Omental fat pad (tissue), 4 donors: Measurements from ENCODE around the gene BBS1. TPM values are rescaled to one million over a fixed set of nuclear protein-coding genes. Genes with fewer than 3 reads are reported as not detected.

ENCODE experiments used
- ATAC-seq: fragments of 150-250 bp; one replicate; pipeline ENCODE4 v1.9.1; 2016; ENCODE audit warnings: mild to moderate bottlenecking, moderate library complexity; ENCODE audit not compliant: low FRiP score
- DNase-seq: peaks from one replicate; pipeline ENCODE4 v3.0.0-alpha.2; 2019; ENCODE audit warnings: low spot score
- CTCF ChIP-seq, 3 donors: fragments of 450-650 bp; IDR thresholded peaks; one replicate each; pipeline ENCODE4 v1.5.1; 2016 to 2017; ENCODE audit warnings: antibody characterized with exemption in 3 of 3, mild to moderate bottlenecking in 3 of 3, moderate library complexity in 2 of 3
- total RNA-seq, 4 donors: library from RNA; depleted of rRNA; stranded (reverse); fragments of >200 nt; gene quantifications; one replicate each; pipeline ENCODE4 v1.1.0, GENCODE V29; 2016

Gene BBS1
- total RNA-seq, 4 donors from 2014 or later = 35.5 to 71.9 (median 37.9) TPM

- ATAC-seq = peak; percentile 90
- DNase-seq = peak; percentile 69
- no peak for TF ChIP-seq CTCF (IDR thresholded peaks at IDR 0.05)
Measured at GRCh38 chr11:66568124-66568916, 57.9 kb downstream of the BBS1 start, which contains the start of gene CTSF. CTSF (minus strand) TSS chr11:66568606; CDS start chr11:66568486, 120 bp downstream.

- ATAC-seq (no peak), DNase-seq (no peak)
- no peak for TF ChIP-seq CTCF (IDR thresholded peaks at IDR 0.05)
Measured at GRCh38 chr11:66569076-66569475, 58.6 kb downstream of the BBS1 start.

- no peak for TF ChIP-seq CTCF (IDR thresholded peaks at IDR 0.05)
- no peak for ATAC-seq
- no peak for DNase-seq
Measured at GRCh38 chr11:66570079-66570849, 59.8 kb downstream of the BBS1 start.

- ATAC-seq (no peak), DNase-seq (no peak)
- no peak for TF ChIP-seq CTCF (IDR thresholded peaks at IDR 0.05)
Measured at GRCh38 chr11:66570850-66571180, 60.4 kb downstream of the BBS1 start.

- ATAC-seq (peak; percentile 92), DNase-seq (peak; percentile 92)
- peak in 2 of 3 donors; percentile 47 to 69 for TF ChIP-seq CTCF (IDR thresholded peaks at IDR 0.05)
Measured at GRCh38 chr11:66579017-66579606, 68.7 kb downstream of the BBS1 start.

GRCh38 chr11:66580803-66581202 lies 70.4 kb downstream of the BBS1 start:
- no peak for TF ChIP-seq CTCF (IDR thresholded peaks at IDR 0.05)
- ATAC-seq = no peak
- DNase-seq = no peak
